Measurements from ENCODE around the gene PGA3. TPM values are rescaled to one million over a fixed set of nuclear protein-coding genes. Genes with fewer than 3 reads are reported as not detected.
"Not testable (repeated sequence)": the region's sequence is repeated elsewhere in the genome, so short reads cannot be mapped to it uniquely, and the experiment has no call there.

PGA3 gene
- total RNA-seq, 1 donor from 2014 or later, result not detected

DNA sequence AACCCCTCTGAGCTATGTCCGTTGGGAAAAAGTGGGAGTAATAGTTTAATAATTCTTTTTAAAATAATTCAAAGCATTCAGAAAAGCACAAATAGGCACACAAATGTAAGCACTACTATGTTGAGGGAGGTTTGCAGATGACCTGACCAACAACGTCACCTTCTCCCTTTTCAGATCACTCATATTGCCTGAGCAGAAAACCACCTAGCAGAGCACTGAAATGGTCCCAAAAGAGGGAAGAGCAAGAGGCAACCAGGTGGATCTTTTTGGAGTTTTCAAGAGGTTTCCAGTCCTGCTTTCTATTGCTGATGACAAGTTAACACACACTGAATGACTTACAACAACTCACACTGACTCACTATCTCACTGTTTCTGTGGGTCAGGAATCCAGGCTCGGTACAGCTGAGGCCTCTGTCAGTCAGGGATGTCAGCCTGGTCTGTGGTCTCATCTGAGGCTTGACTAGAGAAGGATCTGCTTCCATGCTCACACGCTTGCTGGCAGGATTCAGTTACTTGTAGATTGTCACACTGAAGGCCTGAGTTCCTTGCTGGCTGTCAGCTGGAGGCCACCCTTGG, 4.3 kb upstream of the PGA3 start:
- no peaks in the 10 kb centered on the region for H3K36me3 Mint-ChIP-seq (ENCODE audit: low read depth)
- DNase-seq (ENCODE audit: low spot score), result no peak
- peaks cover 46% of the 10 kb centered on the region for H3K27me3 Mint-ChIP-seq (ENCODE audit: low read depth)
- TF ChIP-seq, protein P1, sequence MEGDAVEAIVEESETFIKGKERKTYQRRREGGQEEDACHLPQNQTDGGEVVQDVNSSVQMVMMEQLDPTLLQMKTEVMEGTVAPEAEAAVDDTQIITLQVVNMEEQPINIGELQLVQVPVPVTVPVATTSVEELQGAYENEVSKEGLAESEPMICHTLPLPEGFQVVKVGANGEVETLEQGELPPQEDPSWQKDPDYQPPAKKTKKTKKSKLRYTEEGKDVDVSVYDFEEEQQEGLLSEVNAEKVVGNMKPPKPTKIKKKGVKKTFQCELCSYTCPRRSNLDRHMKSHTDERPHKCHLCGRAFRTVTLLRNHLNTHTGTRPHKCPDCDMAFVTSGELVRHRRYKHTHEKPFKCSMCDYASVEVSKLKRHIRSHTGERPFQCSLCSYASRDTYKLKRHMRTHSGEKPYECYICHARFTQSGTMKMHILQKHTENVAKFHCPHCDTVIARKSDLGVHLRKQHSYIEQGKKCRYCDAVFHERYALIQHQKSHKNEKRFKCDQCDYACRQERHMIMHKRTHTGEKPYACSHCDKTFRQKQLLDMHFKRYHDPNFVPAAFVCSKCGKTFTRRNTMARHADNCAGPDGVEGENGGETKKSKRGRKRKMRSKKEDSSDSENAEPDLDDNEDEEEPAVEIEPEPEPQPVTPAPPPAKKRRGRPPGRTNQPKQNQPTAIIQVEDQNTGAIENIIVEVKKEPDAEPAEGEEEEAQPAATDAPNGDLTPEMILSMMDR (IDR thresholded peaks at IDR 0.05), result no peak
- H3K27ac Mint-ChIP-seq (ENCODE audit: unreplicated experiment), result no peak overlapping the region
- peaks cover 6% of the 10 kb centered on the region for H3K9me3 Mint-ChIP-seq (ENCODE audit: low read depth)
- no peaks in the 10 kb centered on the region for H3K4me1 Mint-ChIP-seq (ENCODE audit: low read depth)
- H3K4me3 Mint-ChIP-seq (ENCODE audit: unreplicated experiment), result no peak overlapping the region

DNA sequence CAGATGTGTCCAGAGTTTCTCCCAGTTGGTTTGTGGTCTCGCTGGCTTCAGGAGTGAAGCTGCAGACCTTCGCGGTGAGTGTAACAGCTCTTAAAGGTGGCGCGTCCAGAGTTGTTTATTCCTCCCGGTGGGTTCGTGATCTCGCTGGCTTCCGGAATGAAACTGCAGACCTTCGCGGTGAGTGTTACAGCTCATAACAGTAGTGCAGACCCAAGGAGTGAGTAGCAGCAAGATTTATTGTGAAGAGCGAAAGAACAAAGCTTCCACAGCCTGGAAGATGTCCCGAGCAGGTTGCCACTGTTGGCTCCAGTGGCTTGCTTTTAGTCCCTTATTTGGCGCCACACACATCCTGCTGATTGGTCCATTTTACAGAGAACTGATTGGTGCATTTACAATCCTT, 1.8 kb upstream of the PGA3 start:
- TF ChIP-seq, protein P1 (IDR thresholded peaks at IDR 0.05), result no peak
- Mint-ChIP-seq H3K27ac (ENCODE audit: unreplicated experiment) (no peak overlapping the region), H3K27me3 (ENCODE audit: low read depth) (peaks cover 39% of the 10 kb centered on the region), H3K36me3 (ENCODE audit: low read depth) (no peaks in the 10 kb centered on the region), H3K9me3 (ENCODE audit: low read depth) (peaks cover 6% of the 10 kb centered on the region), H3K4me1 (ENCODE audit: low read depth) (no peaks in the 10 kb centered on the region), H3K4me3 (ENCODE audit: unreplicated experiment) (no peak overlapping the region)
- DNase-seq (ENCODE audit: low spot score), result no peak

DNA sequence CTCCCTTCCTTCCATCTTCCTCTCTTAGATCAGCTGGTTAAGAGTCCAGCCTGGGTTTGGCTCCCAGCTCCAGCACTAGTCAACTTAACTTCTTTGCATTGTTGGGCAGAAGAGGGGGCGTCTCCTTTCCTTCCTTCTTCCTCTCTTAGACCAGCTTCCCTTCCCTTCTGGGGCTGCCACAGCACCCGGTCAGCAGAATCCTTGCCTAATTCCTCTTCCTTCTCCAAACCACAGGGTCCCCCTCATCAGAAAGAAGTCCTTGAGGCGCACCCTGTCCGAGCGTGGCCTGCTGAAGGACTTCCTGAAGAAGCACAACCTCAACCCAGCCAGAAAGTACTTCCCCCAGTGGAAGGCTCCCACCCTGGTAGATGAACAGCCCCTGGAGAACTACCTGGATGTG, 558 bp downstream of the PGA3 start:
- not testable (repeated sequence) for H3K4me1 Mint-ChIP-seq (ENCODE audit: low read depth); DNase-seq (ENCODE audit: low spot score); H3K9me3 Mint-ChIP-seq (ENCODE audit: low read depth); H3K4me3 Mint-ChIP-seq (ENCODE audit: unreplicated experiment); H3K27ac Mint-ChIP-seq (ENCODE audit: unreplicated experiment); H3K36me3 Mint-ChIP-seq (ENCODE audit: low read depth)
- peaks cover 35% of the 10 kb centered on the region for H3K27me3 Mint-ChIP-seq (ENCODE audit: low read depth)

DNA sequence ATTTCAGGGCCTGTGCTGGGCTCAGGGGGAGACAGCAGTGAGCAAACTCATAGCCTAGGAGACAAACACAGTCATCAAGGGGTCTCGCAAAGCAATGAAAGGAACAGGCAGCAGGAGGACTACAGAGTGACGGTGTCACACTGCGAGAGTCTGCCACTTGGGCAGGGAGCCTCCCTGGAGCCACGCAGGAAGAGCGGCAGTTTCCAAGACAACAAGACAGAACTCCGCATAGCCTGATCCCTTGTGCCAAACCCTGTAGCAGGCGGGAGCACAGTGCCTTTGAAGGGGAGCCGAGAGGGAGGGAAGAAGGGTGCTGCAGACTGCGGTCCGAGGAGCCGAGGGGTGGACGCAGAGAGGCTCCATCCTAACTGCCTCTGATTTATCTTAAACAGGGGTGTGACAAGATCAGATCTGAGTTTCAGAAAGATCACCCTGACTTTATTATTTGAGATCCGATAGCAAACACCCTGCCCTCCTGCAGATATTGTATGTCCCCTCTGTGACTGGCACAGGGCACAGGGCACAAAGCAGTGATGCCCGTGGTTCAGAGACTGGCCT, 1.3 kb downstream of the PGA3 start:
- not testable (repeated sequence) for DNase-seq (ENCODE audit: low spot score); H3K36me3 Mint-ChIP-seq (ENCODE audit: low read depth); H3K4me1 Mint-ChIP-seq (ENCODE audit: low read depth); H3K9me3 Mint-ChIP-seq (ENCODE audit: low read depth); H3K4me3 Mint-ChIP-seq (ENCODE audit: unreplicated experiment); H3K27ac Mint-ChIP-seq (ENCODE audit: unreplicated experiment)
- H3K27me3 Mint-ChIP-seq (ENCODE audit: low read depth), result peaks cover 28% of the 10 kb centered on the region

DNA sequence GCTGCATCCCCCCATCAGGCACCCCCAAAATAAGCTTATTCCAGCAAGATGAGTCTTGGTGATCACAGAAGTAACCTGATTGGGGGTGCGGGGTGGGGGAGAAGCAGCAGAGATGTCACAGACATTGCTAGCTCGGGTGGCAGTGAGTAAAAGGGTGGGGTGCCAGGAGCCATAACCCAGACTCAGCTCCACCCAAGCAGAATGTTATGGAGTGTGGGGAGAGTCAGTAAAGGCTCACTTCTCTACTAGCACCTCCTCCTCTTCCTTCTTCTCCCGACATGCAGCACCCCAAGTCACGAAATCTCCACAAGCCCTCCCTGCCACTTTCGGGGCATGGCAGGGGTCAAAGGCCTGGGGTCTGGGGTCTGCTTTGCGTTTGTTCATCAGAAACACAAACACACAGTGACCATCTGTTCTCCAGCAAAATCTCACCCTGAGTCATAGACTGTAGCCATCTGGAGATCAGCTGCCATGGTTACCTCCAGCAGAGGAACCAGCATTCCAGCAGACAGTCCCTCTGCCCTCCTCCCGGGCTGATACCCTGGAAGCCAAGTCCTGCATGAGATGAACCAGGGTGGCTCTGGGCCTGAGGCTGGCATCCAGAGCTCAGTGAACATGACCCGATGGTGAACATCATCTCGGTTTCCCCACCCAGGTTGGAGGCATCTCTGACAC, 4.5 kb downstream of the PGA3 start:
- H3K27ac Mint-ChIP-seq (ENCODE audit: unreplicated experiment); H3K4me3 Mint-ChIP-seq (ENCODE audit: unreplicated experiment); H3K9me3 Mint-ChIP-seq (ENCODE audit: low read depth); H3K36me3 Mint-ChIP-seq (ENCODE audit: low read depth); H3K4me1 Mint-ChIP-seq (ENCODE audit: low read depth); DNase-seq (ENCODE audit: low spot score): not testable (repeated sequence)
- H3K27me3 Mint-ChIP-seq (ENCODE audit: low read depth), result peaks cover 11% of the 10 kb centered on the region

DNA sequence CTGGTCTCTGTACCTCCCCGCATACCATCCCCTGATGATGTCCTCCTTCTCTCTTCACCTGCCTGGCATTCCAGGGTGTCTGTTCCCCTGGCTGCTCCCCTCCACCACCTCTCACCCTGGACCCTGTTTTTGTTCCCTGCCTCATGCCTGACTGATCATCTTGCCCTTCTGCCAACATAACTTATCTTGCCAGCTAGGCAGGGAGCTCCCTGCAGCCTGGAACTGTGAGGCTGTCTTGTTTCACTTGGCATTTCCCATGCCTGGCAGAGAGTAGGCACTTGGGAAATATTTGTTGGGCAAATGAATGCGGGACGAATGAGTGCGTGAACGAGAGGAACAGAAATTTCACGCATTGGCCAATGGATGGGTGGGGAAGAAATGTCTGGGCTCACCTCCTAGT, 7.3 kb downstream of the PGA3 start:
- not testable (repeated sequence) for H3K36me3 Mint-ChIP-seq (ENCODE audit: low read depth); H3K4me1 Mint-ChIP-seq (ENCODE audit: low read depth); H3K9me3 Mint-ChIP-seq (ENCODE audit: low read depth); H3K27ac Mint-ChIP-seq (ENCODE audit: unreplicated experiment); H3K4me3 Mint-ChIP-seq (ENCODE audit: unreplicated experiment); H3K27me3 Mint-ChIP-seq (ENCODE audit: low read depth); DNase-seq (ENCODE audit: low spot score)

DNA sequence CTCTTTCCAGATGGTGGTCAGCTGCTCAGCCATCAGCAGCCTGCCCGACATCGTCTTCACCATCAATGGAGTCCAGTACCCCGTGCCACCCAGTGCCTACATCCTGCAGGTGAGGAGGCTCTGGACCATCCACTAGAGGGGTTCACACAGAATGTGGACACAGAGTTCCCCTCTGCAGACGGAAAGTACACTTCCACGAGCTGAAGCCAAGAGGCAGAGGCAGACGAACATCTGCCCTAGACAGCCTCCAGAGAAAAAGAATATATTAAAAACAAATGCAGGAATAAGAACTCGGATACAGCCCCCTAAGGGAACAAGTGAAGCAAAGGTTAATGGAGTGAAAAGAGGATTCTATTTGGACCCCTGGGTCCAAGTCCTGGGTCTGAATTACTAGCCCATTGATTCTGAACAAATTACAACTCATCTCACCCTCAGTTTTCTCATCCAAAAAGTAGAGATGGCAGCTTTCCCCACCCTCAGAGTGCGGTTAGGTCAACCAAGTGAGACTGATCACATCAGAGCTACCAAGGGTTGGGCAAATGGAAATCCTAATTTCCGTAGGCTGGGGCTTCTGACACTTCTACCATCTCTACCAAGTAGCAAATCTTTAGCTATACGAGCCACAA, 8.1 kb downstream of the PGA3 start:
- not testable (repeated sequence) for H3K4me1 Mint-ChIP-seq (ENCODE audit: low read depth); H3K27me3 Mint-ChIP-seq (ENCODE audit: low read depth); H3K36me3 Mint-ChIP-seq (ENCODE audit: low read depth); H3K27ac Mint-ChIP-seq (ENCODE audit: unreplicated experiment); H3K9me3 Mint-ChIP-seq (ENCODE audit: low read depth); H3K4me3 Mint-ChIP-seq (ENCODE audit: unreplicated experiment); DNase-seq (ENCODE audit: low spot score)

DNA sequence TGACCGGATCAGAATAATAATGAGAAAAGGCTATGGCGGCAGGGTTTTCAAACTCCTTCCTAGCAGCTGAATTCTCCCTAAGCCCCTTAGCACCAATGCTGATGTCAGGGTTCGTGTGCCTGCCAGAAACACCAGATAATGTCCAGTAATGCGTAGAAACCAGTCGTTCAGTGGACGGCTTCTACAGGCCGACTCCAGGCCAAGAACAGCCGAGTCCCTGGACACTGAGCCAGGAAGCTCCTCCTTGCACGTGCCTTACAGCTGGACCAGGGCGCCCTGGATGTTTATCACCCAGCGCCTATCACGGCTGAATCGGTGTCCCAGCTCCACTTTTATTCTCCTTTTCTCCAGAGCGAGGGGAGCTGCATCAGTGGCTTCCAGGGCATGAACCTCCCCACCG, 8.9 kb downstream of the PGA3 start:
- not testable (repeated sequence) for H3K4me3 Mint-ChIP-seq (ENCODE audit: unreplicated experiment); H3K36me3 Mint-ChIP-seq (ENCODE audit: low read depth); H3K4me1 Mint-ChIP-seq (ENCODE audit: low read depth); H3K27ac Mint-ChIP-seq (ENCODE audit: unreplicated experiment); H3K27me3 Mint-ChIP-seq (ENCODE audit: low read depth); DNase-seq (ENCODE audit: low spot score); H3K9me3 Mint-ChIP-seq (ENCODE audit: low read depth)

DNA sequence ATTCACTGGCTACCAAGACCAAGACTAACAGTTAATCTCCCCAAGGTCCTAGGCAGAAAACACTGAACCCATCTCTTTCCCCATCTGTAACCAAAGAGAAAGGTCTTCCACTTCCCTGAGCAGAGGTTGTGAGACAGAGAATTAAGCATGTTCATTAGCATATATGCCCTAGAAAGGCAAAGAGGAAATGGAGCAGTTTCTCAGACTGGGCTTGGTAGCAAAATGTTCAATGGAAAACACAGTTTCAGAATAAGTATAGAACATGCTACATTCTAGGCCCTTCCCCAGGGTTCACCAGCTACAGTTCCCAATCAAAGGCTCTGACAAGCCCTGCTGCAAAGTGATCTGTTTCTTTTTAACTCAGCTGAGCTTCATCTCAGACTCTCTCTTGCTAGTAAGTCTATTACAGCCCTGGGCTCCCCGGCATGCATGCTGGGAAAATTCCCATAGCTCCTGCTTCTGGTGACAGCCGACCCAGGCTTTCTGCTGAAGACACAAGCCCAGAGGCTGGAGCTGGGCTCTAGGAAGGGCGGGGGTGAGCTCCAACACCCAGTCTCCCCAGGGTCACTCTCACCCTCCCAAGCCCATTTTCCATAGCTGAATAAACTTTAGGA, 10.5 kb downstream of the PGA3 start:
- H3K27me3 Mint-ChIP-seq (ENCODE audit: low read depth); H3K4me3 Mint-ChIP-seq (ENCODE audit: unreplicated experiment); H3K36me3 Mint-ChIP-seq (ENCODE audit: low read depth); DNase-seq (ENCODE audit: low spot score); H3K9me3 Mint-ChIP-seq (ENCODE audit: low read depth); H3K4me1 Mint-ChIP-seq (ENCODE audit: low read depth); H3K27ac Mint-ChIP-seq (ENCODE audit: unreplicated experiment): not testable (repeated sequence)

DNA sequence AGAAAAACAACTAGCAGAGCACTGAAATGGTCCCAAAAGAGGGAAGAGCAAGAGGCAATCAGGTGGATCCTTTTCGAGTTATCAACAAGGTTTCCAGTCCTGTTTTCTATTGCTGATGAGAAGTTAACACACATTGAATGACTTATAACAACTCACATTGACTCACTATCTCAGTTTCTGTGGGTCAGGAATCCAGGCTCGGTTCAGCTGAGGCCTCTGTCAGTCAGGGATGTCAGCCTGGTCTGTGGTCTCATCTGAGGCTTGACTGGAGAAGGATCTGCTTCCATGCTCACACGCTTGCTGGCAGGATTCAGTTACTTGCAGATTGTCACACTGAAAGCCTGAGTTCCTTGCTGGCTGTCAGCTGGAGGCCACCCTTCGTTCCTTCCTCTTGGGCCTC, 15.0 kb downstream of the PGA3 start:
- H3K27ac Mint-ChIP-seq (ENCODE audit: unreplicated experiment); H3K4me3 Mint-ChIP-seq (ENCODE audit: unreplicated experiment); H3K36me3 Mint-ChIP-seq (ENCODE audit: low read depth); H3K9me3 Mint-ChIP-seq (ENCODE audit: low read depth); DNase-seq (ENCODE audit: low spot score); H3K27me3 Mint-ChIP-seq (ENCODE audit: low read depth); H3K4me1 Mint-ChIP-seq (ENCODE audit: low read depth): not testable (repeated sequence)
